GM23338 (cell line): ENCODE measurements around the gene LDB3. TPM values are rescaled to one million over a fixed set of nuclear protein-coding genes. Genes with fewer than 3 reads are reported as not detected.

Experiments used
- ATAC-seq: fragments of 200-7000 bp; cut with Tn5 transposase; 3 replicates; pipeline ENCODE4 v1.9.1; 2020
- DNase-seq: peaks from one replicate; pipeline ENCODE4 v3.0.0-alpha.2; 2015; ENCODE audit warnings: low spot score
- H2AFZ ChIP-seq: fragments of 200-600 bp; sonication (generic); 2 replicates; pipeline ENCODE4 v1.8.0; 2016; ENCODE audit warnings: antibody characterized with exemption, mild to moderate bottlenecking, moderate library complexity
- H3F3A ChIP-seq: fragments of 200-600 bp; sonication (generic); replicated peaks from 2 replicates; pipeline ENCODE4 v1.8.0; 2017; ENCODE audit warnings: antibody characterized with exemption, mixed run types, low read depth
- H3K27ac ChIP-seq: fragments of 200-600 bp; sonication (generic); 2 replicates; pipeline ENCODE4 v1.6.1; 2016; ENCODE audit warnings: low read depth
- H3K27me3 ChIP-seq: fragments of 200-600 bp; sonication (generic); 2 replicates; pipeline ENCODE4 v1.8.0; 2016; ENCODE audit warnings: mild to moderate bottlenecking, mixed run types, moderate library complexity; ENCODE audit not compliant: insufficient read depth
- H3K36me3 ChIP-seq: fragments of 200-600 bp; sonication (generic); 2 replicates; pipeline ENCODE4 v1.8.0; 2016; ENCODE audit warnings: mild to moderate bottlenecking; ENCODE audit not compliant: insufficient read depth
- H3K4me1 ChIP-seq: fragments of 200-600 bp; sonication (generic); 2 replicates; pipeline ENCODE4 v1.8.0; 2016; ENCODE audit warnings: mild to moderate bottlenecking, moderate library complexity; ENCODE audit not compliant: insufficient read depth
- H3K4me2 ChIP-seq: fragments of 200-600 bp; sonication (generic); 2 replicates; pipeline ENCODE4 v1.7.1; 2017; ENCODE audit warnings: mixed run types
- H3K4me3 ChIP-seq: fragments of 200-600 bp; sonication (generic); 2 replicates; pipeline ENCODE4 v1.6.1; 2016; ENCODE audit warnings: mixed run types
- H3K79me2 ChIP-seq: fragments of 200-600 bp; sonication (generic); replicated peaks from 2 replicates; pipeline ENCODE4 v1.8.0; 2017; ENCODE audit warnings: mild to moderate bottlenecking; ENCODE audit not compliant: insufficient read depth
- H3K9me2 ChIP-seq: fragments of 200-600 bp; sonication (generic); 2 replicates; pipeline ENCODE4 v1.8.0; 2017; ENCODE audit not compliant: insufficient read depth
- H4K20me1 ChIP-seq: fragments of 200-600 bp; sonication (generic); replicated peaks from 2 replicates; pipeline ENCODE4 v1.8.0; 2017; ENCODE audit warnings: mild to moderate bottlenecking; ENCODE audit not compliant: insufficient read depth
- H3K27ac Mint-ChIP-seq: 2 replicates; pipeline ENCODE4 v1.8.0; 2020; ENCODE audit warnings: inconsistent platforms, mild to moderate bottlenecking, moderate library complexity, mixed read lengths
- H3K27me3 Mint-ChIP-seq: 3 replicates; pipeline ENCODE4 v1.8.0; 2022; ENCODE audit warnings: low read depth, mild to moderate bottlenecking, moderate library complexity, mixed read lengths, inconsistent platforms; ENCODE audit not compliant: insufficient read depth, poor library complexity
- H3K36me3 Mint-ChIP-seq: 3 replicates; pipeline ENCODE4 v1.8.0; 2021; ENCODE audit warnings: low read depth, mild to moderate bottlenecking, inconsistent platforms, moderate library complexity, mixed read lengths
- H3K4me1 Mint-ChIP-seq: 3 replicates; pipeline ENCODE4 v1.8.0; 2020; ENCODE audit warnings: mild to moderate bottlenecking, inconsistent platforms, mixed read lengths
- H3K4me3 Mint-ChIP-seq: 3 replicates; pipeline ENCODE4 v1.8.0; 2021; ENCODE audit warnings: moderate library complexity, mild to moderate bottlenecking, inconsistent platforms, mixed read lengths
- H3K9me3 Mint-ChIP-seq: 3 replicates; pipeline ENCODE4 v1.8.0; 2020; ENCODE audit warnings: moderate library complexity, mild to moderate bottlenecking, inconsistent platforms, mixed read lengths
- CTCF ChIP-seq, 2 experiments: fragments of 200-600 bp in 1 of 2; sonication (generic) in 1 of 2; conservative IDR thresholded peaks; 2 replicates each; pipeline versions ENCODE4 v1.5.1 to v1.6.1; 2016 to 2017; ENCODE audit warnings: antibody characterized with exemption in 2 of 2, low read depth in 2 of 2, mild to moderate bottlenecking in 2 of 2, moderate library complexity in 1 of 2
- POLR2AphosphoS5 ChIP-seq: IDR thresholded peaks from 2 replicates; pipeline ENCODE4 v1.6.1; 2016; ENCODE audit warnings: antibody characterized with exemption, low read depth
- REST ChIP-seq: IDR thresholded peaks from one replicate; pipeline ENCODE4 v1.6.1; 2018; ENCODE audit warnings: antibody characterized with exemption; ENCODE audit not compliant: unreplicated experiment
- STAT1 ChIP-seq: IDR thresholded peaks from one replicate; pipeline ENCODE4 v1.6.1; 2016; ENCODE audit warnings: antibody characterized with exemption; ENCODE audit not compliant: unreplicated experiment
- ZNF462 ChIP-seq: fragments of 250-450 bp; sonication (Bioruptor Pico); IDR thresholded peaks from 2 replicates; pipeline ENCODE4 v1.5.0; 2020; ENCODE audit warnings: mild to moderate bottlenecking, moderate library complexity
- polyA plus RNA-seq: library from polyadenylated mRNA; unstranded; fragments of >200 nt; fragmentation: Nextera tagmentation; extraction: Ambion mirVana; gene quantifications from 2 replicates; pipeline ENCODE4 v1.2.1, GENCODE V29; 2016
- total RNA-seq: library from RNA; depleted of rRNA; stranded (reverse); fragments of >200 nt; shearing (Covaris generic); gene quantifications from 2 replicates; pipeline ENCODE4 v1.2.3, GENCODE V29; 2014

LDB3 gene
- total and polyA plus RNA-seq, 2 experiments from 2014 or later: 0.14 to 0.16 TPM

- ATAC-seq: no peak
- no peak overlapping the region for H3K4me3 ChIP-seq
- no peaks in the 10 kb centered on the region for H3K9me2 ChIP-seq
- TF ChIP-seq CTCF (conservative IDR thresholded peaks at IDR 0.05; ENCODE audit: low read depth in 2 of 2) (no peak), POLR2AphosphoS5 (no peak), ZNF462 (CRISPR knock-in tag) (no peak), REST (no peak), STAT1 (no peak)
- H3K27ac Mint-ChIP-seq: no peak overlapping the region
- no peak overlapping the region for H3K27ac ChIP-seq
- peaks cover 6% of the 10 kb centered on the region; the same call in 1 of the 2 replicates for H3K4me1 ChIP-seq
- peaks cover 11% of the 10 kb centered on the region for H3K27me3 Mint-ChIP-seq
- no peaks in the 10 kb centered on the region for H3K36me3 Mint-ChIP-seq
- H3F3A ChIP-seq: no peaks in the 10 kb centered on the region
- no peaks in the 10 kb centered on the region for H4K20me1 ChIP-seq
- peaks cover 38% of the 10 kb centered on the region for H3K4me1 Mint-ChIP-seq
- H3K79me2 ChIP-seq: no peaks in the 10 kb centered on the region
- H3K27me3 ChIP-seq: no peaks in the 10 kb centered on the region
- H3K4me3 Mint-ChIP-seq: no peak overlapping the region
- no peak overlapping the region for H2AFZ ChIP-seq
- H3K4me2 ChIP-seq: no peak overlapping the region
- no peak for DNase-seq
- H3K9me3 Mint-ChIP-seq: no peaks in the 10 kb centered on the region
- H3K36me3 ChIP-seq: no peaks in the 10 kb centered on the region
Measured at GRCh38 chr10:86686972-86687371, 18.7 kb downstream of the LDB3 start.
